ENCODE results near the gene DIPK1C.

DNA sequence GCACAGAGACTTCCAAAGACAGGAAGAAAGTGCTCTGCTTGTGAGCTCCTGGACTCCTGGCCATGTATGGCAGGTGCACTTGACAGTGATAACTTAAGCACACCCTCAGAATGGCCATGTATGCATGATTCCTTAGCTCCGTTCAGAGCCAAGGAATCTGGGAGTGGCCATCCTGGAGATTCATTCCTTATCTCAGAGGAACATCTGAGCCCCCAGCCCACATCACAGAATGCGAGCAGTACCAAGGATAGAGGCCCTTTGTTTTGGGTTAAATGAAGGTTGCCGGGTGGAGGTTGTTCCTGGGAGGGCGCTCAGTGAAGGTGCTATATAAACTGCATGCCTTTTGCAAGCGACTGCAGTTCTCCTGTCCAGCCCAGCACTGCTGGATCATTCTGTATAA is 26.9 kb downstream of the DIPK1C start:
- TF ChIP-seq, protein P1, sequence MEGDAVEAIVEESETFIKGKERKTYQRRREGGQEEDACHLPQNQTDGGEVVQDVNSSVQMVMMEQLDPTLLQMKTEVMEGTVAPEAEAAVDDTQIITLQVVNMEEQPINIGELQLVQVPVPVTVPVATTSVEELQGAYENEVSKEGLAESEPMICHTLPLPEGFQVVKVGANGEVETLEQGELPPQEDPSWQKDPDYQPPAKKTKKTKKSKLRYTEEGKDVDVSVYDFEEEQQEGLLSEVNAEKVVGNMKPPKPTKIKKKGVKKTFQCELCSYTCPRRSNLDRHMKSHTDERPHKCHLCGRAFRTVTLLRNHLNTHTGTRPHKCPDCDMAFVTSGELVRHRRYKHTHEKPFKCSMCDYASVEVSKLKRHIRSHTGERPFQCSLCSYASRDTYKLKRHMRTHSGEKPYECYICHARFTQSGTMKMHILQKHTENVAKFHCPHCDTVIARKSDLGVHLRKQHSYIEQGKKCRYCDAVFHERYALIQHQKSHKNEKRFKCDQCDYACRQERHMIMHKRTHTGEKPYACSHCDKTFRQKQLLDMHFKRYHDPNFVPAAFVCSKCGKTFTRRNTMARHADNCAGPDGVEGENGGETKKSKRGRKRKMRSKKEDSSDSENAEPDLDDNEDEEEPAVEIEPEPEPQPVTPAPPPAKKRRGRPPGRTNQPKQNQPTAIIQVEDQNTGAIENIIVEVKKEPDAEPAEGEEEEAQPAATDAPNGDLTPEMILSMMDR (IDR thresholded peaks at IDR 0.05) = no peak
- TF ChIP-seq POLR2A (IDR thresholded peaks at IDR 0.05) = no peak

Measured in gastroesophageal sphincter (tissue), 3 donors.